Ammon's horn (tissue), 1 donor: ENCODE measurements around the gene LRRC2.
"Not testable (repeated sequence)": the region's sequence is repeated elsewhere in the genome, so short reads cannot be mapped to it uniquely, and the experiment has no call there.

Source experiments
- DNase-seq: peaks from one replicate; pipeline ENCODE4 v3.0.0-alpha.2; 2016; ENCODE audit warnings: low spot score

The LRRC2 gene, protein sequence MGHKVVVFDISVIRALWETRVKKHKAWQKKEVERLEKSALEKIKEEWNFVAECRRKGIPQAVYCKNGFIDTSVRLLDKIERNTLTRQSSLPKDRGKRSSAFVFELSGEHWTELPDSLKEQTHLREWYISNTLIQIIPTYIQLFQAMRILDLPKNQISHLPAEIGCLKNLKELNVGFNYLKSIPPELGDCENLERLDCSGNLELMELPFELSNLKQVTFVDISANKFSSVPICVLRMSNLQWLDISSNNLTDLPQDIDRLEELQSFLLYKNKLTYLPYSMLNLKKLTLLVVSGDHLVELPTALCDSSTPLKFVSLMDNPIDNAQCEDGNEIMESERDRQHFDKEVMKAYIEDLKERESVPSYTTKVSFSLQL

DNA sequence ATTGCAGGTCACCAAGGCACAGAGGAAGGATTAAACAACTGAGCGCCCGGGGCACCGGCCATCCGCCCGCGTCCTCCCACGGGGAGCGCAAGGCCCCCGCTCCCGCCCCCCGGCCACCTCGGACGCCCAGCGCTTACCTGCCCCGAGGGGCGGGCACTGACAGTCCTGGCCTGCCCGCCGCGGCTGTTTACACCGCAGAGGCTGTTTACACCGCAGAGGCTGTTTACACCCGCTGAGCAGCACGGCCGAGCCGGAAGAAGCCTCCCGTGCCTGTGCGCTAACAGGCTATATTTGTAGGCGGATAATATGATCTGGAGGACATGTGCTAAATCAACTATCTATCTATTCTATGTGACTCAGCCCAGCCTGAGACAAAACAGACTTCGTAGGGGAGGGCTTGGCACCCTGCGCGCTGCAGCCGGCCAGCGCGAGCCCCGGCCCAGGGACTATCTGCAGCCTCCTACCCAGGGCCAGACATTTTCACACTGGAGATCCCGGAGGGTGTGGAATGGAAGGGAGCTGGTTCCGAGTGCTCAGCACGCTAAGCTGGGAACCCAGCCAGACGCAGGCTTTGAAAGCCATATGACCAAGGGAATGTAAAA lies at the start of gene LRRC2:
LRRC2 (minus strand) TSS at position 263 of the 602 bp plus-strand sequence. CDS start 14,711 bp downstream, outside the sequence.
- peak; percentile 20 for DNase-seq

DNA sequence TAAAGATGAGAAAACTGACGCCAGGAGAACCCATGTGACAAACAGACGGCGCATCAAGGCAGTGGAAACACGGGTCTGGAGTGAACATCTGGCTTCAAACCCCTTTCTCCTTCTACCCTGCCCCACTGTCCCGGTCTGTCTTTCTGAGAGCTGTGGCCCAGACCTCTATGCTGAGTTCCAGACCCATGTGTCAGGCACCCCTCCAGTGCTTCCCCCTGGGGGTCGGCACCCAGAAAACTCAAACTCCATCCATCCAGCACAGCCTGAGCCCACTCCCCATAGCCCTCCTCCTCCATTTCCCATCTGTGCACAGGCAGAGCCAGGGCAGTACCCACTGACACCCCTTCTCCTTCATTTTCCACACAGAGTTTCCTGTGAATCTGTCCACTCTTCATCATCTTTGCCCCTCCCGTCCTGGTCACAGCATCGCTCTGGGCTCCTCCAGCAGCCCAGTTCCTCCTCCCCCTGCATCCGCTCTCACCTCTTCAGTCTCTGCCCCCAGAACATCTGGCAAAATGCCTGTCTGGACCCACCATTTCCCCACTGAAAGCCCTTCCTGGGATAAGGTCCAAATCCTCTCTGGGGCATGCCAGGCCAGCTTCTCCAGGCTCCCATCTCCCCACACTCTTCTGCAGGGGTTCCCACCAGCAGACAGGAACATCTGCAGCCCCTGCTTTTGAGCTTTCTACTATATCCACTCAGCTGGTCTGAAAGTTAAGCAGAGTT lies 49.1 kb upstream of the LRRC2 start:
- no peak for DNase-seq

DNA sequence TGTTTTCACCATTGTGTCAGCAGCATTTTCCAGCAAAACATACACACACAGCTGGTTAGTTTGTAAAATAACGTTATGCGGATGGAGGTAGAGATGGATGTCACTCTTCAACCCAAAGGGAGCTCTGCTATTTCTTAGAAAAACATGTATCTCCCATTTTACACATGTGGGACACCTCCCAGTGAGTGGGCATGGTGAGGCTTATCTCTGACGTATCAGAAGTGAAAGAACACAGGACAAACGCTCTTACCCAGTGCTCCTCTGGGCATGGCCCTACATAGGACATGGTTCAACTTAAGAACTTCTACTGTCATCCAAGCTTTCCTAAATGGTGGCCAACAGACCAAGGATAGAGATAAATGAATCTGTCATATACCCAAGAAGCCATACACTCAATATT lies 48.3 kb upstream of the LRRC2 start:
- no peak for DNase-seq

DNA sequence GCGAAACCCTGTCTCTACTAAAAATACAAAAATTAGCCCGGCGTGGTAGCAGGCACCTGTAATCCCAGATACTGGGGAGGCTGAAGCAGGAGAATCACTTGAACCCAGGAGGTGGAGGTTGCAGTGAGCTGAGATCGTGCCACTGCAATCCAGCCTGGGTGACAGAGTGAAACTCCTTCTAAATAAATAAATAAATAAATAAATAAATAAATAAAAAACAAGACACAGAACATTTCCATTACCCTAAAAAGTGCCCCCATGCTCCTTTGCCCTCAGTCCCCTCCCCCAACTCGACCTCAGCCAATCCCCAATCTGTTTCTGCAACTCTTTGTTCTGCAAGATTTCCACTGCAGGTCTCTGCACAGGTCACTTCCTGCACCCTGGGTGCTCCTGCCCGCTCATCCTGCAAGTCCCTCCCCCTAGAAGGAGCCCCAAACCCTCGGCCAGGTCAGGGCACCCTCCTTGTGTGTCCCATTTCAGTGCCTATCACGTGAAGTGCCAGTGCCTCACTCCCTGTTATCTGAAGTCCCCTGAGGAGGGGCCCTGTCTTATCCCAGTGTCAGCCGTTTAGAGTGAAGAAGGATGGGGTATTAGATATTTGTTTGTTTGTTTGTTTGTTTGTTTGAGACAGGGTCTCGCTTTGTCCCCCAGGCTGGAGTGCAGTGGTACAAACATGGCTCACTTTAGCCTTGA lies 47.4 kb upstream of the LRRC2 start:
- DNase-seq, result no peak

DNA sequence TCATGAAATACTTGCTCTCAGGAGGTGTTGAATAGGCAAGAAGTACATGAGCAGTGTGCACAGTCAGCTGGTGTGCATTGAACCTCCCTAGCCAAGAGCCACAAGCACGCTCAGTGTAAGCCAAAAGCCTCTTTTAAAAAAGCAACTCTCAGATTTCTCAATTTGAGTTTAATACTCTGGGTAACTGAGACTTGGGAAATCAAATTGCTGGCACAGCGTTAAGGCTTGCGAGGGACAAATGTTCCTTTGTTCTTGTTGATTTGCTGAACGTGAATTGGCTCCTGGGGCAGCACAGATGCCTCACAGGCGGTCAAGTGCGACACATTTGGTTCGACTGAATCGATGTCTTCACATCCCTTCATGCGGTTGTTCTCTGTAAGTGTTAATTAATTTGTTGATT lies 46.2 kb upstream of the LRRC2 start, which contains the start of gene FAM240A:
FAM240A (plus strand) TSS at position 202 of the 400 bp plus-strand sequence; CDS start at position 361, 159 bp downstream.
- peak; percentile 84 for DNase-seq

DNA sequence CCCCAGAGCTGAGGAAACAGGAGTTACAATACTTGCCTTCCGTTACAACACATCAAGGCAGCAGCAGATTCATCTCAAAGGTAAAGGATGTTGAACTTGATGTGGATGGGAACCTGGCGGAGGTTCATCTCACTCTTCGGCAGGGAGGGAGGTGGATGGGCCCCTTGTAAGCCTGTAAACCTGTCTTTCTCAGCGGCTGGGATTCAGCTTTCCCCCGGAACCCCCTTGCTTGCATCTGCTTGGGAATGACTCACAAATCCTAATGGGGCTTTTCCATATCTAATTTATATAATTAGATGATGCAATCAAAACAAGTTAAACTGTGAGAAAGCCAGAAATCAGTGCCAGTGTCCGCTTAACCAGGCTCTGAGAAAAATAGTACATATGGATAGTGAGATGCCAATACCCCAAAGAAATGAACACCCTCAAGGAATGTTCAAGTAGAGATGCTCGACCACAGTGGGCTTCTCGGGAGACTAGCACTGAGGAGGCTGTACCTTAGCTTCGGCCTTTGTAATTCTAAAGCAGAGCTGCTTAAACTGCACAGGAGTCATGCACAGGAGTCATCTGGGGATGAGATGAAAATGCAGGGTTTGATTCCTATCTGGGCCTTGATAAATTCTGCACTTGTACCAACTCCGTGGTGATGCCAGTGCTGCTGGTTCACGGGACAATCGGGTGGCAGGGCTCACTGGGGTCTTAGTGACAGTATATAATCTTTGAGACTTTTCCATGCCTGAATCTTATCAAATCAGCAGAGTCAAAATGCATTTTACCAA lies 44.0 kb upstream of the LRRC2 start:
- DNase-seq, result no peak

DNA sequence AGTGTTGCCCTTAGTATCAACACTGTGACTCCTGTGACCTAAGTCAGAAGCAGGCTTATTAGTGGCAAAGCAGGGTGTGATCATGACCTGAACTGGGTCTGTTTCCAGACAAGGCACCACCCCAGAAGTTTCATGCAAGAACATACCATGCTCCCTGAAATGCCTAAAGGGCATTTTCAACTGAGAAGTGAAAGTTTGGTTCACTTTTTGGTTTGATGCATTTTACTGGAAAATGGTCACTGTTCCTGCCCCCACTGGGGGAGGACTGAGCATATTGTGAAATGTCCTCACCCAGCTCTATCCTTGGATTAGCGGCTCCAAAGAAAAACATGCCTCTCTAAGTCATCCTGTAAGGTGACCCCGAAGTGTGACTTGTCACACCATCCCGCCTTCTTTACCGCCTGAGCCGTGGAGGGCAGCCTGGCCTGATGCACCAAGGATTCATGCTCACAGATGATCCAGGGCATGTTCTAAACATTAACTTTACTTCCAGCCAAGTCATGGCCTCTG lies 43.2 kb upstream of the LRRC2 start:
- no peak for DNase-seq

DNA sequence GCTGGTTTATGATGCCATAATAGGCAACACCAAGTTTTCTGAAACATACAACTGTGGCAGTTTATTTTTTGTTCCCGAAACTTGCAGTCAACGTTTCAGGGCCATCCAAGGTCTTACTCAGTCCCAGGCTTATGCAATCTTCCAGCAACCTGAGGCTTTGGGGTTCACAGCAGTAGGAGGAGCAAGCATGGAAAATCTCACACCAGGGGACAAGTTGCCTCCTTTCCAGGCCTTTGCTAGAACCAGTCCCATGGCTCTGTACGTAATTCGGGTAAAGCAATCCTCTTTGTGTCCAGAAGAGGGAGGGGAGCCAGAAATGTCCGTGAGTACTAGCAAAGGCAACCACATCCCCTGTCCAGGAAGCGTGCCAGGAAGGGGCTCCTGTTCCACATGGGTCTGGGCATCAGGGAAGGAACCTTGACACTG lies 41.5 kb upstream of the LRRC2 start:
- DNase-seq, result no peak

DNA sequence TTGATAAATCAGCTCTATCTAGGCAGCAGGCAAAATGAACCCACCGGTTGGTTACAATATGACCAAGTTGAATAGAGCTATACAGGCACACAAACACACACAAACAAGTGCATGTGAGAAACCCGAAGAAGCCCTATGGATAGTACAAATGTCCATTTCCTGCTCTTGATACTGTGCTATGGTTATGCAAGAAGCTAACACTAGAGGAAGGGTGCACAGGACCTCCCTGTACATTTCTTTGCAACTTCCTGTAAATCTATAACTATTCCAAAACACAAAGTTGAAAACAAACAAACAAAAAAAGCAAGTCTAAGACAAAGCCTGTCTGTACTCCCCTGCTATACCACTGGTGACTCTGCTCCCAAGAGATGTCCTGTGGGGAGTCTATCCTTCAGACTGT lies 38.0 kb upstream of the LRRC2 start:
- no peak for DNase-seq

DNA sequence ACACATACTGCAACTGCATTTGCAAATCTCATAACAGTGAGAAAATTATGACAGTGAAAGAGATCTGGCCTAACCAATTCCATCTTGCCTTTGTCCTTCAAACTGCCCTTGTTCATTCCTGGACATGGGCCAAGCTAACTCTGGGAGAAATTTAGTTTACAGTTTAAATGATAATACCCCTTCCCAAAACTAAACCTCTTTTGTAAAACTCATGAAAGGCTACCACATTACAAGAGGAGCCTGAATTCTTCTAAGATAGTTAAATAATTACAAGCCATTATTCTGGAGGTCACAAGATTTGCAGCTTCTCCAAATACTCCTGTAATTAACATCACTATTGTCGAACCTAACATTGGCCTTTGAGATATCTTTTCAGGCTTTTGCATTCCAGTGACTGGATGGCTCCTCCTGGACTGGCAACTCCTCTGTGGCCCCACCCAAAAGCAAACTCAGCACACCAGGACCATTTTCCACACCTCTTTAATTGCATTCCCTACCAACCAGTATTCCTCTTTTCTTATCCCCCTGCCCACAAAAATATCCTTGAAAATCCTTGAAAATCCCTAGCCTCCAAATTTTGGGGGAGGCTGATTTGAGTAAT lies 37.4 kb upstream of the LRRC2 start:
- no peak for DNase-seq

DNA sequence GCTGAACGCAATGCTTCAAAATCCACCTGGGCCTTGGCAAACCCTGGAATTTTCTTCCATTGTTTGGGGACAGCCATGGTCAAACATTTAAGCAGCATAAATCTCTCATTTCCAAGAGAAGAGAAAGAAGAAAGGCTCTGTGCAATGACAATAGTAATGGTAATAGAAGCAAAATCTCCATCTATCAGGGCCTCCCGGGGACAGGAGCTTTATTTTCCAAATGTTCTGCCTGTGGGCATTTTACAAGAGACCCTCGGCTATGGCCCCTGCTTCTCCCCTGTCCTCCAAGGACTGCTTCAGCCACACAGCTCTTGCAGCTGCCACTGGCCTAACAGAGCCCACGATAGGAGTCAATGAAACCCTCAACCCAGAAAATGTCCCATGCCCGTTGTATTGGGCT lies 33.5 kb upstream of the LRRC2 start:
- no peak for DNase-seq

DNA sequence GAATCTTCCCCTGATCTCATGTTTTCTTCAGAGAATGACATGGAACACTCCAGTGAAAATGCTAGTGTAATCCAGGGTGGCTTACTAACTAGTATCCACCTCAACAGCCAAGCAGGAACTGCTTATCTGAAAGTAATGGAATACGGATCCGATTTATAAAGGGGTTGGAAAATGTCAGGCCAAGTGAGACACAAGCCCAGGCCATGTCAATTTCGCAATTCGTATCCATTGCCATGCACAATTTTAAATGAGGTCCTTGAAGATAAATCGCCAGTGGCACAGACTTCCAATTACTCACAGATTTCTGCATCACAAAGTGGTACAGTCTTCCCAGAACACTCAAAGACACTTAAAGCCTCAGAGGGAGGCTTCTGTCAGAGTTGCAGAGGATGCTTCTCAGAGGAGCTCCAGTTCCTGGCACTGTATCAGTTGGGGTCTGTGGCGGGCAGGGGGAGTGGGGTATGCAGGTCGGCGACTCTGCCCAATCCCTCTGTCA lies 29.8 kb upstream of the LRRC2 start:
- DNase-seq, result no peak

DNA sequence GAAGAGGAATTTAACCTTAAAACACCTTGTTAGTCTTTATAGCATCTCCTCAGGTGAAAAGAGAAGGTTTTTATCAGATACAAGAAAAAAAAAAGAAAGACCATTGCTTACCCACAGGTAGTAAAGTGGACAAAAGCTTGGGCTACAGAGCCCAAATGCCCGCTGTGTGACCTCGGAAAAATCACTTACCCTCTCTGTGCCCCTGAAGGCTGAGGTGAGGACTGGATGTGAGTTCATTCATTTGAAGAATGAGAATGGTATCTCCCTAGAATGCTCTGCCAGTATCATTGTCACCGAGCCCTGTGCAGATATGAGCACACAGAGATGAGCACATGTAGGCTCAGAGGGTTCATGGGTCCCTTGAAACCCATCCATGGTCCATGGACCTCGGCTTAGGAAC lies 28.6 kb upstream of the LRRC2 start:
- no peak for DNase-seq

DNA sequence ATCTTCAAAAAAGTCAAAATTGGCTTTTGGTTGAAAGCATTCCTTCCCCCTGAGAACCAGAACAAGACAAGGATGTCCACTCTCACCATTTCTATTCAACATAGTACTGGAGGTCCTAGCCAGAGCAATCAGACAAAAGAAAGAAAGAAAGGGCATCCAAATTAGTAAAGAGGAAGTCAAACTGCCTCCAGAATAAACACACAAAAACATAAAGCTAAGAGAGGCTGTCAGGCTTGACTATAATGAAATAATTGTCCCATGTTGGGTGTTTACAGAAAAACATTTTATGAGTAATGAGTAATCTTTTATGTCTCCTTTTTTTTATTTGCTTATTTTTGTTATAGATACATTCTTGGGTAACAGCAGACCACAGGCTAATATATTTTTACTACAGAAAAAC lies 27.9 kb upstream of the LRRC2 start:
- no peak for DNase-seq

DNA sequence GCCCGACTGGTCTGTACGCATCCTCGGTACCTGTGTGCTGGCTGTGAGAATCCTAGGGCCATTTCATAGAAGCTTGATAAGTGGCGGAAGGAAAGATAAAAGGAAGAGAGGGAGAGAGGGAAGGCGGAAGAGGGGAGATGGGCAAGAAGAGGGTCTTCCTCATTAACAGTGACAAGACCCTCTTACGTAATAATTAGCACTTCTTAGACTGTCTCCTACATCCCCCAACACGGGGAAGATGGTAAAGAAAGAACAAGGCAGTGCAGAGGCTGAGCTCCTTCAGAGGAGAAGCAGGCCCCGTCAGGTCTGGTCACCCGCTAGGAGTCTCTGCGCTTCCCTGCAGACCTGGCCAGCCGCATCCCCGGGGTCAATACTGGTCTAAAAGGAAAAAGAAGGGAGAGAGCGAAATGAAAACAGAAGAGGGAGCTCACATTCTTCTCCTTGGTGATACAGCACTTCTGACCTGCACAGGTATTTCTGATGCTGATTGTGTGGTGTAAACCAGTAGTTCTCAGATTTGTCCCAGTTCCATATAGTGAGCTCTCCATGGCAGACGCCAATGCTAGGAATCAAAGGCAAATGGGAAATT lies 27.3 kb upstream of the LRRC2 start:
- no peak for DNase-seq

DNA sequence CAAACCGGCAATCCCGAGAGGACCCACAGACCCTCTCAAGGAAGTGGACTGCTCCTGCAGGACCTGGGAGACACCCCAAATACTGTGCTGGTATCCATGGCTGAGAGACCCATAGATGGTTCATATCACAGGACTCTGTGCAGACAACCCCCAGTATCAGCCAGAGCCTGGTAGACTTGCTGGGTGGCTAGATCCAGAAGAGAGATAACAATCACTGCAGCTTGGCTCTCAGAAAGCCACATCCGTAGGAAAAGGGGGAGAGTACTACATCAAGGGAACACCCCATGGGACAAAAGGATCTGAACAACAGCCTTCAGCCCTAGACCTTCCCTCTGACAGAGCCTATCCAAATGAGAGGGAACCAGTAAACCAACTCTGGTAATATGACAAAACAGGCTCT lies 21.2 kb upstream of the LRRC2 start:
- not testable (repeated sequence) for DNase-seq

DNA sequence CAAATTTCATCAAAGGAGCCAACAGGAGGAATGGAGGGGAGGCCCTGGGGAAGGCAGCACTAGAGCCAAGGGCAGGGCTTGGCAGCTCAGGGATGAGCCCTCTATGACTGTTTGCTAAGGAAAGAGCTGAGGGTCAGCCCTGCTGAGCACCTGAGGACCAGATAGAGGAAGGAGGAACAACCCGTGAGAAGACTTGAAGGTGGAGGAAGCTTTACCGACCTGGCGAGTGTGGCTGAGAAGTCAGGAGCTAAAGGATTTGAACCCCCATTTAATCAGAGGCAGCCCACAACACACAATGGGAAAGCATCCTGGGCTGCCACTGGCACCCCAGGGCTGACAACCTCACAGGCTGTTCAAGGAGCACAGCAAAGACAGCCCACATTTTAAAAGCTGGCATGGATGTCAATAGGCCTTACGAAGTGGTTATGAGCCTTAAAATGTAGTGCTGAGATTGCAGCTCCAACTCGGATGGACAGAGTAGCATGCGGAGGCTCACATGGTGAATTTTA lies 20.7 kb upstream of the LRRC2 start:
- DNase-seq, result no peak

DNA sequence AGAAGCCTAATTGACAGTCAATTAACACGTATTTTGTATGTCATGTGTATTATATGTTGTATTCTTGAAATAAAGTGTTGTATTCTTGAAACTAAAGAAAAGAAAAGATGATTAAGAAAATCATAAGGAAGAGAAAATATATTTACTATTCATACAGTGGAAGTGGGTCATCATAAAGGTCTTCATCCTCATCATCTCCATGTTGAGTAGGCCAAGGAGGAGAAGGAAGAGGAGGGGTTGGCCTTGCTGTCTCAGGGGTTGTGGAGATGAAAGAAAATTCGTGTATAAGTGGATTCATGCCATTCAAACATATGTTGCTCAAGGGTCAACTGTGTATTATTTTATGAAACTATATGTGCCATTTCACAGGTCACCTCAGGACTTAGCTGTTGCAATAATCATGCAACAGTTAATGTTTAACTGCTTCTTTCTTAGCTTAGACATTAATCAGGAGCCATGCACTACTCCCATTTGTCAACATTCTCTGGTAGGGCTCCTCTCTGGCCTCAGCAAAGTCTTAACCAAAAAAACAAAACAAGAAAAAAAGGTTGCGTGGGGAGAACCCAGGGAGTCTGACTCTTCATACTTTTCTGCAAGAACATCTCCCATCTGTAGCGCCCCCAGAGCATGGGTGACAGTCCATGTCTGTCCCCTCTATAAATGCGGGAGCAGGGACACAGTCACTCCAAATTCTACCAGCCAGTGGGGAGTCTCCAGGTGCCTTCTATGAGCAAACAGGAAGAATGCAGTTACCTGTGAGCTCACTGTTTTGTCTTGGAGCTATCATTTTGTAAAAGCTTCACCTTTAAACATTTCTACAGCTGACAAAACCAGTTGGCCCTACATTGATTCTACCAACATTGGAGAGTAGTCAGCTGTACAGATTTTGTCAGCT lies 19.9 kb upstream of the LRRC2 start:
- DNase-seq, result no peak
